Esophagus muscularis mucosa (tissue), 3 donors: ENCODE data around the gene DSTYK.
"Not testable (repeated sequence)": the region's sequence is repeated elsewhere in the genome, so short reads cannot be mapped to it uniquely, and the experiment has no call there.

Experiments
- EP300 ChIP-seq: sonication (generic); formaldehyde crosslinking; IDR thresholded peaks from one replicate; pipeline ENCODE4 v1.6.1; 2017; ENCODE audit warnings: antibody characterized with exemption
- POLR2AphosphoS5 ChIP-seq, 2 donors: sonication (generic); formaldehyde crosslinking; IDR thresholded peaks; one replicate each; pipeline ENCODE4 v1.6.1; 2017; ENCODE audit warnings: antibody characterized with exemption in 2 of 2

- TF ChIP-seq POLR2AphosphoS5 (IDR thresholded peaks at IDR 0.05); EP300: not testable (repeated sequence)
These were observed 55.7 kb downstream of the DSTYK start for GRCh38 chr1:205155665-205156377.
